Parathyroid adenoma (tissue), 2 donors: ENCODE measurements around the gene PTH1R.

Experiments used
- H2AFZ ChIP-seq: fragments of 300-600 bp; sonication (generic); one replicate; pipeline ENCODE4 v1.7.0; 2017; ENCODE audit warnings: antibody characterized with exemption, mild to moderate bottlenecking
- H3K27ac ChIP-seq: fragments of 300-600 bp; sonication (generic); one replicate; pipeline ENCODE4 v1.7.0; 2017
- H3K27me3 ChIP-seq: fragments of 300-600 bp; sonication (generic); one replicate; pipeline ENCODE4 v1.7.0; 2017; ENCODE audit warnings: low read length; ENCODE audit not compliant: control insufficient read depth, insufficient read depth
- H3K36me3 ChIP-seq: fragments of 300-600 bp; sonication (generic); one replicate; pipeline ENCODE4 v1.7.0; 2017; ENCODE audit warnings: low read length; ENCODE audit not compliant: control insufficient read depth, insufficient read depth
- H3K4me1 ChIP-seq: fragments of 300-600 bp; sonication (generic); one replicate; pipeline ENCODE4 v1.7.0; 2017; ENCODE audit warnings: control low read depth
- H3K4me2 ChIP-seq: fragments of 300-600 bp; sonication (generic); one replicate; pipeline ENCODE4 v1.7.0; 2017; ENCODE audit warnings: low read length
- H3K4me3 ChIP-seq: fragments of 300-600 bp; sonication (generic); one replicate; pipeline ENCODE4 v1.7.0; 2017; ENCODE audit warnings: low read depth, low read length
- H3K79me2 ChIP-seq: fragments of 300-600 bp; sonication (generic); one replicate; pipeline ENCODE4 v1.7.0; 2017; ENCODE audit warnings: control low read depth
- H3K9ac ChIP-seq: fragments of 300-600 bp; sonication (generic); one replicate; pipeline ENCODE4 v1.7.0; 2017; ENCODE audit warnings: mild to moderate bottlenecking
- H3K9me3 ChIP-seq: fragments of 300-600 bp; sonication (generic); one replicate; pipeline ENCODE4 v1.7.0; 2017; ENCODE audit warnings: low read length; ENCODE audit not compliant: control insufficient read depth
- CTCF ChIP-seq: fragments of 300-600 bp; sonication (generic); IDR thresholded peaks from one replicate; pipeline ENCODE4 v1.7.0; 2017; ENCODE audit warnings: antibody characterized with exemption, mild to moderate bottlenecking
- donor health status: primary hyperparathyroidism.

Gene PTH1R

GRCh38 chr3:46948830-46949671 lies 71.5 kb downstream of the PTH1R start:
- peaks cover 73% of the 10 kb centered on the region for H3K4me1 ChIP-seq
- no peak overlapping the region for H3K4me3 ChIP-seq
- peak overlapping the region; percentile 97 for H3K27ac ChIP-seq

DNA sequence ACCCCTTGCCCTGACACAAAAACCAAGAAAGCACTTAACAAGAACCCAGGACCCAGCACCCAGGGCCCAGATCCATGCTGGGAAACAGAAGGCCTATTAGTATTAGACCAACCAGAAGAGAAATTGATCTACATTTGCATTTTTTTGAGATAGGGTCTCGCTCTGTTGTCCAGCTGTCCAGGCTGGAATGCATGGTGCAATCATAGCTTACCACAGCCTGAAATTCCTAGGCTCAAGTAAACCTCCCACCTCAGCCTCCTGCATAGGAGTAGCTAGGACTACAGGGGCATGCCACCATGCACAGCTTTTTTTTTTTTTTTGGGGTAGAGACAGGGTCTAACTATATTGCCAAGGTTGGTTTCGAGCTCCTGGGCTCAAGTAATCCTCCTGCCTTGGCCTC lies 72.7 kb downstream of the PTH1R start:
- H3K9ac ChIP-seq: no peak overlapping the region
- H3K27ac ChIP-seq: no peak overlapping the region
- no peak for TF ChIP-seq CTCF
- H2AFZ ChIP-seq: no peak overlapping the region
- no peaks in the 10 kb centered on the region for H3K36me3 ChIP-seq
- no peak overlapping the region for H3K4me3 ChIP-seq
- peaks cover 71% of the 10 kb centered on the region for H3K4me1 ChIP-seq
- no peaks in the 10 kb centered on the region for H3K9me3 ChIP-seq
- H3K27me3 ChIP-seq: no peaks in the 10 kb centered on the region
- no peak overlapping the region for H3K4me2 ChIP-seq
- H3K79me2 ChIP-seq: peaks cover 49% of the 10 kb centered on the region

More at GRCh38 chr3:46948830-46949671, 71.5 kb downstream of the PTH1R start:
- Histone ChIP-seq H3K9me3 (no peaks in the 10 kb centered on the region), H3K79me2 (peaks cover 49% of the 10 kb centered on the region), H3K4me2 (peak overlapping the region; percentile 67), H2AFZ (no peak overlapping the region), H3K27me3 (no peaks in the 10 kb centered on the region), H3K9ac (no peak overlapping the region), H3K36me3 (no peaks in the 10 kb centered on the region)
- no peak for TF ChIP-seq CTCF

DNA sequence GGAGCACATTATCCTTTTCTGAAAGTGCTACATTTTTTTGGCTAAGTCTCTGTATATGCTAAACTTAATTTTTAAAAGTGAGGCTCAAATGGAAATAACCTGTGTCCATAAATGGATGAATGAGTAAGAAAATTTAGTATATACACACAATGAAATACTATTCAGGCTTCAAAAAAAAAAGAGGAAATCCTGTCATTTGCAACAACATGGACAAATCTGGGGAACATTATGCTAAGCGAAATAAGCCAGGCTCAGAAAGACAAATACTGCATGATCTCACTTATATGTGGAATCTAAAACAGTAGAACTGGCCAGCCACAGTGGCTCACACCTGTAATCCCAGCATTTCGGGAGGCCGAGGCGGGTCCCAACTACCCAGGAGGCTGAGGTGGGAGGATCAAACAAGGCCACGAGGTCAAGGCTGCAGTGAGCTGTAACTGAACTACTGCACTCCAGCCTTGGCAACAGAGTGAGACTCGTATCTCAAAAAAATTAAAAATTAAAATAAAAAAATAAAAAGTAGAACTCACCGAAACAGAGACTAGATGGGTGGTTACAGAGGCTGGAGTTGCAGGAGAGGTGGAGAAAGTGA lies 73.2 kb downstream of the PTH1R start:
- Histone ChIP-seq H3K4me1 (peaks cover 71% of the 10 kb centered on the region), H3K79me2 (peaks cover 54% of the 10 kb centered on the region), H3K4me3 (no peak overlapping the region), H3K27me3 (no peaks in the 10 kb centered on the region), H3K36me3 (no peaks in the 10 kb centered on the region), H3K9ac (no peak overlapping the region), H3K9me3 (no peaks in the 10 kb centered on the region), H2AFZ (no peak overlapping the region), H3K4me2 (no peak overlapping the region), H3K27ac (no peak overlapping the region)
- TF ChIP-seq CTCF: no peak

- no peak overlapping the region for H3K4me3 ChIP-seq
- H2AFZ ChIP-seq: no peak overlapping the region
- no peak overlapping the region for H3K9ac ChIP-seq
- H3K9me3 ChIP-seq: no peaks in the 10 kb centered on the region
- H3K27me3 ChIP-seq: no peaks in the 10 kb centered on the region
- H3K4me1 ChIP-seq: peaks cover 61% of the 10 kb centered on the region
- H3K4me2 ChIP-seq: no peak overlapping the region
- H3K27ac ChIP-seq: no peak overlapping the region
- peaks cover 74% of the 10 kb centered on the region for H3K79me2 ChIP-seq
- TF ChIP-seq CTCF: no peak
- no peaks in the 10 kb centered on the region for H3K36me3 ChIP-seq
Measured at GRCh38 chr3:46952813-46953212, 75.3 kb downstream of the PTH1R start.
